GM13977 (cell line): Measurements from ENCODE around the gene TNFAIP2.

ENCODE experiments used
- DNase-seq: peaks from one replicate; pipeline ENCODE4 v3.0.0; 2012; ENCODE audit warnings: low spot score
- in situ Hi-C: fragments of 300-500 bp; cut with MboI; formaldehyde crosslinking; loops from one replicate; pipeline ENCODE4 v1.12.0; 2022; ENCODE audit warnings: low sequenced_read_pairs, low pct_unique_long_range_greater_than_20kb, mixed read lengths, inconsistent platforms; ENCODE audit not compliant: unreplicated experiment
- TF ChIP-seq, protein P1 (sequence below): IDR thresholded peaks from 2 replicates; pipeline ENCODE4 v1.5.1; 2012; ENCODE audit warnings: mild to moderate bottlenecking, control low read depth; ENCODE audit not compliant: insufficient read depth; ENCODE audit errors: extremely low read depth, missing control alignments

The TNFAIP2 gene

DNA sequence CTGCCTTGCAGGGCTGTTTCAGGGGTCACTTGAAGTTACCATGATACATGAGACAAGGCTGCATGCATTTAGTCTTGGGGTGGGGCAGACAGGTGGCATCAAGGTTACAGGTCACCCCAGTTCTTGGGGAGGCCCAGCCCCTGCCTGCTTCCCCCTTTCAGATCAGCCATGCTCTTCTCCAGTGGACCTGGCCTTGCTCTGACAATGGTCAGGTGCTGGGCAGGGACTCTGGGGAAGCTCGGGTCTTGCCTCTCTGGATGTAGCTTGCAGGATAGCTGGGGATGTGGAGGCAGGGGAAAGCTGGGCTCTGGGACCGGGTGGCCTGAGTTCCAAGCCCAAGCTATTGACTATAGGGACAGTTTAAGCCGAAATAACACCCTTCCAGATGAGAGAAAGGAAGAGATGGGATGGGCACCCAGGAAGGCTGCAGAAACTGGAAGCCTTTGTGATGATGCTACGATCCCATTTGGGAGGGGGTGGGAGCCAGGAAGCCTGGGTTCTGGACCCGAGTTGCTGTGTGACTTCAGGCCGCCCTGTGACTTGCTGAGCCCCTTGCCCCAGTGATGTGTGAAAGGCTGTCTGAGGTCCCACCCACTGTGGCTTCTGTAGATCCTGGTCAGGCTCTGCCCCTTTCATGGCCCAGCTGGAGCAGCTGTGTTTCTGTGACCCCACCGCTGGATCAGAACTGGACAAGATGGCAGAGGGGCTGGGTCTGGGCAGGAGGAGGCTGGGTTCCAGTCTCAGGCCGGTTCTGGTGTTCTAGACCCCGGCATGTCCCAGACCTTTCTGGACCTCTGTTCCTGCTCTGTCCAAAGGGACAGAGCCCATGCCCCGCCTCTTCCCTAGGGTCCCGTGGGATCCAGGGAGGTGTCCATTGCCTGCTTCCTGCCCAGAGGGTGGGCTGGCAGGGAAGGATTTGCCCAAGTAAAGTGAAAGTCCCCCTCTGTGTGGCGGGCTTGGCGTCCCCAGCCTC is 2.1 kb downstream of the TNFAIP2 start:
- TF ChIP-seq, protein P1, sequence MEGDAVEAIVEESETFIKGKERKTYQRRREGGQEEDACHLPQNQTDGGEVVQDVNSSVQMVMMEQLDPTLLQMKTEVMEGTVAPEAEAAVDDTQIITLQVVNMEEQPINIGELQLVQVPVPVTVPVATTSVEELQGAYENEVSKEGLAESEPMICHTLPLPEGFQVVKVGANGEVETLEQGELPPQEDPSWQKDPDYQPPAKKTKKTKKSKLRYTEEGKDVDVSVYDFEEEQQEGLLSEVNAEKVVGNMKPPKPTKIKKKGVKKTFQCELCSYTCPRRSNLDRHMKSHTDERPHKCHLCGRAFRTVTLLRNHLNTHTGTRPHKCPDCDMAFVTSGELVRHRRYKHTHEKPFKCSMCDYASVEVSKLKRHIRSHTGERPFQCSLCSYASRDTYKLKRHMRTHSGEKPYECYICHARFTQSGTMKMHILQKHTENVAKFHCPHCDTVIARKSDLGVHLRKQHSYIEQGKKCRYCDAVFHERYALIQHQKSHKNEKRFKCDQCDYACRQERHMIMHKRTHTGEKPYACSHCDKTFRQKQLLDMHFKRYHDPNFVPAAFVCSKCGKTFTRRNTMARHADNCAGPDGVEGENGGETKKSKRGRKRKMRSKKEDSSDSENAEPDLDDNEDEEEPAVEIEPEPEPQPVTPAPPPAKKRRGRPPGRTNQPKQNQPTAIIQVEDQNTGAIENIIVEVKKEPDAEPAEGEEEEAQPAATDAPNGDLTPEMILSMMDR = no peak
- in situ Hi-C loops = no loop called here
- no peak for DNase-seq

DNA sequence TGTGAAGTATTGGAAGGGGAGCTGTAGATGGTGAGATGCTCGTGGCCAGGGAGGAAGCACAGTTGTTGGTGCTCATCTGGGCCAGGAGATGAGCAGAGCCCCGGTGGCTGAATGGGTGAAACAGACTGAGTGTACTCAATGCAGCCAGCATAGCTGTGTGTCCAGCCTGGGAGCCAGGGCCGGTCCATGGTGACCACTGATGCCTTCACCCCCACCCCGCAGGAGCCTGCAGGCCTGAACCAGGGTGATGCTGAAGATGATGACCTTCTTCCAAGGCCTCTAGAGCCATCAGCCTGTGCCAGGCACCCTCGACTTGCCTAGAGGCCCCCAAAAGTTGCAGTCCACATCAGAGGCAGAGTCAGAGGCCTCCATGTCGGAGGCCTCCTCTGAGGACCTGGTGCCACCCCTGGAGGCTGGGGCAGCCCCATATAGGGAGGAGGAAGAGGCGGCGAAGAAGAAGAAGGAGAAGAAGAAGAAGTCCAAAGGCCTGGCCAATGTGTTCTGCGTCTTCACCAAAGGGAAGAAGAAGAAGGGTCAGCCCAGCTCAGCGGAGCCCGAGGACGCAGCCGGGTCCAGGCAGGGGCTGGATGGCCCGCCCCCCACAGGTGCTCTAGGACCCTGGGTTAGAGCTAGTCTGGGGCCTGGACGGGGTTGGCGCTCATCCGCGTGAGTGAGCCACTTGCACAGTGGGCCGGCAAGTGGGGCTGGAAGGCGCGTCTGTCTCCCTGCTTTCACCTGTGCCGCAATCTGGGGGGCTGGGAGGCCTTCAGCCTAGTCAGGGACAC is 3.0 kb downstream of the TNFAIP2 start:
- in situ Hi-C loops = no loop called here
- DNase-seq = no peak
- TF ChIP-seq, protein P1 = no peak

DNA sequence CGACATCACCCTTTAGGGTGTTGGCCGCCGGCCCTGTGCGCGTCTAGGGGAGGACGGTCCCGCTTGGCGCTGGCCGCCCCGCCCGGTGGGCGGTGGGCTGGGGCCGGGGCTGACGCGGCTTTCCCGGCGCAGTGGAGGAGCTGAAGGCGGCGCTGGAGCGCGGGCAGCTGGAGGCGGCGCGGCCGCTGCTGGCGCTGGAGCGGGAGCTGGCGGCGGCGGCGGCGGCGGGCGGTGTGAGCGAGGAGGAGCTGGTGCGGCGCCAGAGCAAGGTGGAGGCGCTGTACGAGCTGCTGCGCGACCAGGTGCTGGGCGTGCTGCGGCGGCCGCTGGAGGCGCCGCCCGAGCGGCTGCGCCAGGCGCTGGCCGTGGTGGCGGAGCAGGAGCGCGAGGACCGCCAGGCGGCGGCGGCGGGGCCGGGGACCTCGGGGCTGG is 3.6 kb downstream of the TNFAIP2 start:
- in situ Hi-C loops = no loop called here
- TF ChIP-seq, protein P1 = no peak

DNA sequence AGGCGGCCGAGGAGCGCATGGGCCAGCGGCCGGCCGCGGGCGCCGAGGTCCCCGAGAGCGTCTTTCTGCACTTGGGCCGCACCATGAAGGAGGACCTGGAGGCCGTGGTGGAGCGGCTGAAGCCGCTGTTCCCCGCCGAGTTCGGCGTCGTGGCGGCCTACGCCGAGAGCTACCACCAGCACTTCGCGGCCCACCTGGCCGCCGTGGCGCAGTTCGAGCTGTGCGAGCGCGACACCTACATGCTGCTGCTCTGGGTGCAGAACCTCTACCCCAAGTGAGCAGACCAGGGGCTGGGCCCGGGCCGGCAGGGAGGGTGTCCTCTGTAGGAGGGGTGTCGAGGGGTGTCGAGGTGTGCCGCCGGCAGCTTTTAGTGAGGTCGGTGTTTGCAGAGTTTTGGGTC is 4.1 kb downstream of the TNFAIP2 start:
- in situ Hi-C loops = no loop called here
- DNase-seq = no peak
- TF ChIP-seq, protein P1 = no peak

More for the DNA sequence above, 3.6 kb downstream of the TNFAIP2 start:
- no peak for DNase-seq

DNA sequence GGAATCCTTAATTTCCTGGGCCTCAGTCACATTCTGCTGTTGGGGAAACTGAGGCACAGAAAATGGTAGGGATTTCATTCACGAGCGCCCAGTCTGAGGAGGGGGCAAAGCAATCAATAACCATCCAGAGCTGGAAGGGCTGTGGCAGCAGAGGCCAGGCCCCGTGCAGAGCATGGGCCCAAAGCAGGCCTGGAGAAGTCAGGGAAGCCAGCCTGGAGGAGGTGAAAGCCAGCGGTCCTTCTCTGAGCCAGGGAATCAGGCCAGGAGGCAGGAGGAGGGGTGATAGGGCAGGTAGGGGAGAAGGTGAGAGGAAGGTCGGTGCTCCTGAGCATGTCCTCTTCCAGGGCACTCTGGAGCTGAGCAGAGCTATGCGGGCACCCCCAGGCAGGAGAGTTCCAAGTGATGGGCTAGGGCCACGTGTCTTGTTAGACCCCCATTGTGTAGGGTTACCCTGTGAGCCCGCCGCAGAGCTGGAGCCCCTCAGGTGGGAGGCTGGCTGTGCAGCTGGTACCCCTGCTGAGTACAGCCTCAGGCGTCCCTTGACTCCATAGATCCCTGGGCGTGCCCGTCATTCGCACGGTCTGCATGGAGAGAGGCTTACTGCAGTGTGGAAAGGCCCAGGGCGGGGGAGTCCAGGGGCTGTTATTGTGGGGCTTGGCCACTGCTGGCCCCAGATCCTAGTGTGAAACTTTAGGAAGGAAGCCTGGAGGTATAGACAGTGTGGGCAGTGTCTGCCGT is 4.8 kb downstream of the TNFAIP2 start:
- TF ChIP-seq, protein P1 = no peak
- DNase-seq = no peak
- in situ Hi-C loops = no loop called here
